K562 (cell line): ENCODE measurements around the gene AKR1C4.

Experiments used
- ATF2 ChIP-seq: sonication (generic); formaldehyde crosslinking; IDR thresholded peaks from 2 replicates; pipeline ENCODE4 v1.8.1; 2022; ENCODE audit warnings: missing genetic modification reagents
- CHD2 ChIP-seq: IDR thresholded peaks from 2 replicates; pipeline ENCODE4 v1.6.1; 2011; ENCODE audit warnings: low read depth, low read length
- DPF2 ChIP-seq: fragments of 450-650 bp; IDR thresholded peaks from 2 replicates; pipeline ENCODE4 v1.6.1; 2016

- TF ChIP-seq ATF2, result no peak
- TF ChIP-seq DPF2, result no peak
- TF ChIP-seq CHD2, result no peak
Observed at GRCh38 chr10:5163487-5163886, 33.1 kb upstream of the AKR1C4 start.
